ENCODE results near the gene MED29. TPM values are rescaled to one million over a fixed set of nuclear protein-coding genes. Genes with fewer than 3 reads are reported as not detected.
A peak's percentile ranks its signal among the peaks of the same experiment; 100 is the strongest.
"Not testable (repeated sequence)": the region's sequence is repeated elsewhere in the genome, so short reads cannot be mapped to it uniquely, and the experiment has no call there.

The MED29 gene
- total RNA-seq, 1 experiment from 2014 or later, result 64.3 TPM

DNA sequence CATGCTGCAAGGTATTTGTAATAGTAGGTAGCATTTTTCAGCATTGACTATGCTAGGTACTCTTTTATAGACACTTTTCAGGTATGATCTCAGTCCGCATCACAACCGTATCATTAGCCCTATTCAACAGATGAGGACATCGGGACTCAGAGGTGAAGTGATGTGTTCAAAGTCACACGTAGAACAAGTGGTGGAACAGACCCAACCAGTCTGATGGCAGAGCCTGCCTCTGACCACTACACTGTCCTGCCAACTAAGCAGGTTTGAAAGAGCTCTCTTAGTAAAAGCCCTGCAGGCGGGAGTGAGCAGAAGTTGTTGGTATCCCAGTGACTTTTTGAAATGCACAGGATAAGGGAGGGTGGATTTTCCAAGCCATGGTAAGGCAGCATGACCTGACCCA lies 20.4 kb upstream of the MED29 start:
- no peak for DNase-seq (ENCODE audit: low spot score)

DNA sequence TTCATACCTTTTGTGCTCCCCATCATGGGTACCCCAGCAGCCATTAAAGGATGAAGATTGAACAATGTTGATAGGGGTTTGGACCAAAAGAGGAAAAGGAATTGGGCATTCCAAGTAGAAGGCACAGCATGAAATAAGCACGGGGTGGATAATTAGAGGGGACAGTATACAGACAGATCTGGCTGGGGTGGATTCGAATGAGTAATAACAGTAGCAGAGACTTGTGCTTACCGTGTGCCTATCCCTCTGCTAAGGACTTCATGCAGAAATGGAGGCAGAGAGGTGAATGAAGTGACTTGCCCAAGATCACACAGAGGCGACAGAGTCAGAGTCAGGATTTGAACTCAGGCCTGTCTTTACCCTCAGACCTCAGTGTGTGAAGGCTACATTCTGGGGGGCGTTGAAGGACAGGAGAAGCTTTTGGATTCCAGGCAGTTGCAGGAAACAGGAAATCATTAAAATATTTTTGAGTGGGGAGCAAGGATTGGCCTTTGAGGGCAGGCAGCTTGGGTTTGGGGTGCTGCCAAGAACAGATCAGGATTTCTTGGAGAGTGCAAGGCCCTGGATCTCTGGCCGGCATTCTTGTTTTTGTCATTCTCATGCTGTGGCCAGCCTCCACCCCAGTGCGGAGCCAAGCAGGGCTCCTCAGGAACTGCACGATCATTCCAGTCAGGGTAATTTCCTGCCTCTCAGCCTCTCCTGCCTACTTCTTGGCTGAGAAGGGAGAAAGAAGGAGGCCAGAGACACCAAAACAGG lies 19.0 kb upstream of the MED29 start:
- no peak for DNase-seq (ENCODE audit: low spot score)

DNA sequence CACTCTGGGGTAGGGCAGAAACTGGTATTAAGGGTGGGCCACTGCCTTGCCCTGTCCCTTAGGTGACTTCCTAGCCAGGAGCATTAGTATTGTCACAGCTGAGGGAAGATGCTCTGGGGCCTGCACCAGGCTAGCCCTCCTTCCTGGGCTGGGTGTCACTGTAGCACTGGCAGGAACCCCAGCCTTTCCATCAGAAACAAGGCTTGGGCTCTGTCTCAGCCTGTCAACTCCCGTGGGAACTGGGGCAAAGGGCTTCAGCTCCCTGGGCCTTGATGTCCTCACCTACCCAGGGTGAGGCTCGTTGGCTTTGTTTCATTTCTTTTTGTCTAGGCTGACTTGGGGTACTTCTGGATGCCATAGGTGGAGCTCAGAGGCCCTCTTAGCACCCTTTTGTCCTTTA lies 18.2 kb upstream of the MED29 start:
- DNase-seq (ENCODE audit: low spot score), result no peak

DNA sequence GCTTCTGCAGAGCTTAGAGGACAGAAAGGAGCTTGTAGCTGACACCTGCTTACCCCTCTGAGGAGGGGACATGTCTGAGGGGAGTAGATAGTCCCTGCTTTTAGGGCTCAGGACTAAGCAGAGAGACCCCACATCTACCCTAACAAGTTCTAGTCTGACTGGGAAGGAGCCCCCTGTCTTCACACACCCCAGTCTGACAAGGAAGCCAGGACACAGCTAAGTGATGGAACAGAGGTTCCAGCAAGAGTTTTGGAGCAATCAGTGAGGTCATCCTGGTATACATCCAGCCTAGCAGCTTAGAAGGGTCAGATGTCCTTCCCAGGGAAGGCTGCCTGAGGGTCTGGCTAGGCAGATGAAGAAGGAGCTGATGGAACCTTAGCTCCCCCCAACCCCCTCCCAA lies 15.2 kb upstream of the MED29 start:
- DNase-seq (ENCODE audit: low spot score), result no peak

DNA sequence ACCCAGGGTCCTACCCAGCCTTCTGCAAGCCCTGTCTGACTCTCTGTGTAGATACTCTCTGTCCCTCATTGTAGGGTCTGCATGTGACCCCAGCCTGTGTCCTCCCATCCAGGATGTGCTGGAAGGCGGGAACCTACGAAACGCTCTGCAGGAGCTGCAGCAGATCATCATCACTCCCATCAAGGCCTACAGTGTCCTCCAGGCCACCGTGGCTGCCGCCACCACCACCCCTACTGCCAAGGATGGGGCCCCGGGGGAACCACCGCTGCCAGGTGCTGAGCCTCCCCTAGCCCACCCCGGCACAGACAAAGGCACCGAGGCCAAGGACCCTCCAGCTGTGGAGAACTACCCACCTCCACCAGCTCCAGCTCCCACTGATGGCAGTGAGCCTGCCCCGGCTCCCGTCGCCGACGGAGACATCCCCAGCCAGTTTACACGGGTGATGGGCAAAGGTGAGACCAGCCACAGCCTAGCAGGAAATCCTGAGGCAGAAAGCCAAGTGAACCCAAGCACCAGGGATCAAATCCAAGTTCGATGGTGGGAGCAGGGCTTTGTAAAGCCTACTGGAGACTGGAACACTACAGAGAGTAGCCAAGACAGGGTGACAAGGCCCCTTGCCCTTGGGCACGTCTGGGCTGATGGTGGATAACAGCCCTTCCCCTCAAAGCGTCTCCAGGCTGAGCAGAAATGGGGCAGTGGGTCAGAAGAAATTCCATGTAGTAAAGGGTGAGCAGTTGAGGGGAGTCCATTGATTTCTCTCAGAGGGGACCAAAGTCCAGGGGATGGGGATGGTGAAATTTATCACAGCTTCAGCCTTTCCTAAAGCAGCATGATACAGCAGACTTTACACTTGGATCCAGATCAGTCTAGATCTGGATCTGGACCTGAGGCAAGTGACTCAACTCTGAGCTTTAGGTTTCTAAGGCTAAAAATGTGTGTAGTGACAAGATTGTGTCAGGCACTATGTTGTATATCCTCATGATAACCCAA lies 13.5 kb upstream of the MED29 start:
- DNase-seq (ENCODE audit: low spot score), result no peak

DNA sequence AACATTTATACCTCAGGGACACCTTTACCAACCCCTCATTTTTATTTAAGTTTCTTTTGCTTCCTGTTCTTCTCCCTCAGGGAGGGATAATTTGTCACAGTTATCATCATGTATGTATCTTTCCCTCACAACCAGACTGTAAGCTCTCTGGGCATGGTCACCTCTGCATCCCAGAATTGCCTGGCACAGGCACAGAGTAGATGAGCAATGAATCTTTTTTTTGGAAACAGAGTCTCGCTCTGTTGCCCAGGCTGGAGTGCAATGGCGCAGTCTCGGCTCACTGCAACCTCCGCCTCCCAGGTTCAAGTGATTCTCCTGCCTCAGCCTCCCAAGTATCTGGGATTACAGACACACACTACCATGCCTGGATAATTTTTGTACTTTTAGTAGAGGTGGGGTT lies 11.8 kb upstream of the MED29 start:
- not testable (repeated sequence) for DNase-seq (ENCODE audit: low spot score)

DNA sequence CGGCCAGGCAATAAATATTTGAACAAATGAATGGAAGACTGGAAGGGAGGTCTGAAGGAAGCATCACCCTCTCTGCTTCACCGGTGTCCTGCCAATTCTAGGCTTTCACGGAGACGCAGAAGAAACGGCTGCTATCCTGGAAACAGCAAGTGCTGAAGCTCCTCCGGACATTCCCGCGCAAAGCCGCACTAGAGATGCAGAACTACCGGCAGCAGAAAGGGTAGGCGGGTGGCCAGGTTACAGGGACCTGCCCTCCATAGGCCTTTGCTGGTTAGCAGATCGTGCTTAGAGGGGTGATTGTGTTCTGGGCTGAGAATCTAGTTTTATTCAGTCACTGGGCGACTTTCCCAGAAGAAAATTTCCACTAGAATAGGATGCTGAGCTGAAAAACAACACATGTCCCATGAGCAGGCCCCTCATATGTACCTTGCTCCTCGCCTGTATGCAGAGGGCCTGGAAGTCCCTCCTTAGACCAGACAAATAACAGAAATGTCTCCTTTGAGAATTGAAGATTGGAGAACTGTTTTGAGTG lies 11.2 kb upstream of the MED29 start:
- no peak for DNase-seq (ENCODE audit: low spot score)

DNA sequence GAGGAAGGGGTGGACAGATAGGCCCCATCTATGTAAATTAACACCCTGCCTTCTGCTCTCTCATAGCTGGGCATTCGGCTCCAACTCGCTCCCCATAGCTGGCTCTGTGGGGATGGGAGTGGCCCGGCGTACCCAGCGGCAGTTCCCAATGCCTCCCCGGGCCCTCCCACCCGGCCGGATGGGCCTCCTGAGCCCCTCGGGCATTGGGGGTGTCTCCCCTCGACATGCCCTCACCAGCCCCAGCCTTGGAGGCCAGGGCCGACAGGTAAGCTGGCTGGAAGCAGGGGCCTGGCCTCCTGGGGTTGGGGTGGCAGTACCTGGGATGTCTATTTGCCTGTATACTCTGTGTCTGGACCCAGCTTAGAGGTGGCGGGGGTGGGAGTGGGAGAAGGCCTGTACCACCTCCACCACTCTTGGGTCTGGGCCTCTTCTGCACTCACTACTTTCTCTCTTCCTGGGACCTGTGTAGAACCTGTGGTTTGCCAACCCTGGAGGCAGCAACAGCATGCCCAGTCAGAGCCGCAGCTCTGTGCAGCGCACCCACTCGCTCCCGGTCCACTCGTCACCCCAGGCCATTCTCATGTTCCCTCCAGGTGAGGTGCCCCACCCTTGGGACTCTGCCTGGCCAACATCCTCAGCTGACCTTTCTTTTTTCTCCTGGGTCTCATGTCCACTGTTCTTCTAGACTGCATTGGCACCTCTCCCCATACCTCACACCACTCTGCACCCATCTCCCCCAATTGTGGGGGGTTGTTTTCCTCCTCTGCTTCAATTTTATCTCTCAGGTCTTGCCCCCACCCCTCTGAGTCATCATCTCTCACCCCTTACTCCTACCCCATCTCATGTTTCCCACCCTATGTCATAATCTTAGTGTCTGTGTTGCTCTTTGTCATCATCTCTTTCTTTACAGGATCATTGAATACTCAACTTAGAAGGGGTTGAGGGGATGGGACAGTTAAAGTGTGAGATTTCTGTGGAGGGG lies 10.4 kb upstream of the MED29 start:
- DNase-seq (ENCODE audit: low spot score), result no peak

DNA sequence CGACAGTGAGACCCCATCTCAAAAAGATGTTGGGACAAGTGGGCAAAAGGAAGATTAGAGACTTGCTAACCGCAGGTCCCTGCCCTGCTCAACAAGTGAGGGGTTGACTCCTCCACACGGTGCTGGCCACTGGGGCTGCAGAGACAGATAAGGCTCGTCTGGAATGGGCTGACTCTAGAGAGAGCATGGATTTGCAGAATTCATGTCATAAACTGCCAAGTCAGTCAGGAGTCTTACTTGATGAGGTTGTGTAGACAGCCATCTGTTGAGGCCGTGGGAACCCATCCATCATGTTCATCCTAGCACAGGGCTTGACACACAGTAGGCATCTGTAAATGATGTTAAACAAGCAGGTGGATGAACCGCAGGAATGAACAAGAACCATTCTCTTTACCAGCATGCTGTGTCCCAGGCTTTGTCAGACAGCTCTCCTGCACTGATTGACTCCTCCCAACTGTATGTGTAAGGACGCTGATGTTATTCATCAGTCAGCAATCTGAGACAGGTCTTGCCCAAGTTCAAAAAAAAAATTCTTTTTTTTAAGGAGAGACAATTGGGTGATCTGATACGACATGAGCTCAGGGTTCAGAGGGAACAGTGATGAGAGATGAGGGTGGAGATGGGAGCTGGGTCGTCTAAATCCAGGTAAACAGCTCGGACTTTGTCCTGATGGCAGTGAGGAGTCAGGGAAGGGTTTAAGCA lies 9.1 kb upstream of the MED29 start:
- DNase-seq (ENCODE audit: low spot score), result no peak

DNA sequence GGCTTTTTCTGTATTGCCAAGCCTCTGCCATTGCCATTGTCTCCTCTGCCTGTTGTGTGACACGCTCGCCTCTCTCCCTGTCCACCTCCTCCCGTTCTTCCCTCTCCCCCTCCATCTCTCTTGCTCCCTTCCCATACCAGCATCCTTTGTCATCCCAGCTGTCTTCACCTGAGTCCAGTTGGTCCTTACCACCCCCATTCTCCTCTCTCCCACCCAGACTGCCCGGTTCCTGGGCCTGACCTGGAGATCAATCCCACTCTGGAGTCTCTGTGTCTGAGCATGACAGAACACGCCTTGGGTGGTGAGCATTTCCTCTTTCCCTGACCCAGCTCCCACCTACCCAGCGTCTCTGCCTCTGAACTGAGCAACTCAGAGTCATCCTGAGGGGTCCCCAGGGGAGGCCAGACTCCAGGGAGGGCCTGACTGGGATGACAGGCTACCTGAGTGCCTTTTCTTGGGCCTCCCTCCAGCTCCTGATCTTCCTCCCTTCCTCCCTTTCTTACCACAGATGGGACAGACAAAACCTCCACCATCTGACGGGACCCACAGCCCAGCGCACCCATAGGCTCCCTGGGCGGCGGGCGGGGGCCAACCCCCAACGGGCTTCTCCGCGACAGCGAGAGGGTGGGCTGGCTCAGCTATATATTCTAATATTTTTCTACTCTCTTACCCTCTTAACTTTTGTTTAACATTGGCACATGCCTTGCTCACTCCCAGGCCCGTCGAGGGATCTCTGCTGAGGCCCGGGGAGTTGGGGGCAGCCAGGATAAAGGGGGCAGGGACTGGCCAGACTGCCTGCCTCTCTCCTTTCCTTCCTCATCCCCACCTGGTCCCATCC lies 8.0 kb upstream of the MED29 start:
- no peak for DNase-seq (ENCODE audit: low spot score)

DNA sequence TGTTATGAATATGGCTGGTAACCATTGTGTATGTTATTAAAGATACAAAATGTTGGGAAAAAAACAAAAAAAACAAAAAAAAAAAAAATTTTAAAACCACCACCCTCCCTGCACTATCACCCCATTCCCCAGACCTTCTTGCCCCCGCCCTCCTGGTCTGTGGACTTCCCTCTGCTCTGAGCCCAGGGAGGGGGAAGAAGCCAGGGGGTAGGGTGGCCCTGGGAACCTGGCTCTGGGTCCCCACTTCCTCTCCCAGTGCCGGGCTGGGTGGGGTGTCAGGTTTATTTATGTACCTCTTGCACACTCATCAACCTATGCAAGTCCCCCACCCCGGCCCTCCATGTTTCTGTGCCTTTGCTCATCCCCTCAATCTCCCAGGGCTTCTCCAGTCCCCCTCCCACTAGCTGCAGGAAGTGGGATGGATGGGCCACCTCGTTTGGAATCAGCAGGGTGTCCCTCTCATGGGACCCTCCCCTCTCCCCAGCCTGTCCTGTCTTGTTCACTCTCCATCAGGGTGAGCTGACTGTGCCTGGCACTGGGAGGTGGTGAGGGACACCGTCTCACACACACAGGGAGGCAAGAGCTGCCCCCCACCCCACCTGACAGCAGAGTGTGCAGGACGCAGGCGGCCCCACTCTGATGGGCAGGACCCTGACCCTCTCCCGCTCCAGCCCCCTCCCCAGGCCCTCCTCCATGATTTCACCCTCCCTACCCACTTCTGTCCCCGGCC lies 6.2 kb upstream of the MED29 start:
- DNase-seq (ENCODE audit: low spot score), result no peak

DNA sequence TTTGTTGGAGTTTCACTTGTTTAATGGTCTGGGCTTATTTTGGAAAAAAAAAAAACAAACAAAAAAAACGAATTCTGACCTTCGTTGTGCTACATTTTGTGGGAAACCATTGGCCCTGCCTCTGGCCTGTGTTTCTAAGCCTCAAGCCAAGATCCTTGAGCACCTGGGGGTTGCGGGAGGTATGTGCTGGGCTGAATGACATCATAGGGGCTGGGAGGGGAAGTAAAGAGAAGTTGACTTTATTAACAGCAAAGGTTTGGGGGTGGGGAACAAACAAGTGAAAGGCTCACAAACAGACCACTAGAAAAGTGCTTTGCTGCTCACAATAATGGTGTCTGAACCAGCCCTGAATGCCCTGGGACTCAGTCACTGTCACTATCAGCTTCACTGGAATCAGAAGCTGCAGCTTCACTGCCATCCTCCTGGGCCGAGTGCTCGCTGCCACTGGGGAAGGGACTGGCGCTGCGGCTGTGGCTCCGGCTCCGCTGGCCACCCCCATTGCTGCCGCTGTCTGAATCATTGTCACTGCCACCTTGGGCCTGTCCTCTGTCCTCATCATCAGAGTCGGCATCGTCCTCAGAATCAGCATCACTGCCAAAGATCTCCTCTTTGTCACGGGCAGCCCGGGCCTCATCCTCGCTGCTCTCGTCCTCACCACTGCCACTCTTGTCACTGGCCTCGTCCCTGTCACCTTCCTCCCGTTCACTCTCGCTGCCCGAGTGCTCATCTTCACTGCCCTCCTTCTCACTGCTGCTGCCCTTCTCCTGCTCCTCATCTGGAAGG lies 5.4 kb upstream of the MED29 start:
- no peak for DNase-seq (ENCODE audit: low spot score)

DNA sequence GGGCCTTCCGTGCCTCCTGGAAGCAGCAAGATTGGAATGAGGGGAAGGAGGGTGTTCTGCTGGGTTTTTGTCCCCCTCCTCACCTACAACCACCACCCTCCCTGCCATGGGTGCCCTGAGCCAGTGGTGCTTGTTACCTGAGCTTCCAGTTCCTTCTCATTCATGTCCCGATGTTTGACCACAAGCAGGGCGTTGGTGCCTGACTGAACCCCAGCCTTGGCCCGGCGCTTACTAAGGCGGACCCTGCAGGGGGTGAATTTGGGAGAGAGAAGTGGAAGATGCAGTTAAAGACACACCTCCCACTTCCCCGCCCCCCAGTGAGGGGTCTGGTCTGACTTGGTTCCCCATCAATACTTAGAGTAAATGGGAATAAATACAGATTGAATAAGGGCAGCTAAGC lies 4.6 kb upstream of the MED29 start:
- no peak for DNase-seq (ENCODE audit: low spot score)

DNA sequence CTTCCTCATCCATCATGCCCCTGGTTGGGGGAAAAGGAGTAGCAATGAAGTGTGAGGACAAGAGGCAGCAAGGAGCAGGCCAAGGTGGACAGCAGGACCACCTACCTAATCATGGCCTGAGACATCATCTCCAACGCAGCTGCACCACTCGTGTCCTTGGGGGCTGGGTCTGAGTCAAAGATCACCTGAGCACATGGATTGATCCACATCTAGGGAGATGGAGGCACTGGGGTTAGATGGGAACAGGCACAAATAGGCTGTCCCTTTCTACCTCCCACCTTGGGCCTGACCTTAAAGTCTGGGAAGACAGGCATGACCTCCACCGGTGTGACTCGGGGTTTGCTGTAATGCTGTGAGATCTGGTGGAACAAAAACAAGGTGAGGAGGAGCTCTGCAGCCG lies 2.5 kb upstream of the MED29 start:
- no peak for DNase-seq (ENCODE audit: low spot score)

DNA sequence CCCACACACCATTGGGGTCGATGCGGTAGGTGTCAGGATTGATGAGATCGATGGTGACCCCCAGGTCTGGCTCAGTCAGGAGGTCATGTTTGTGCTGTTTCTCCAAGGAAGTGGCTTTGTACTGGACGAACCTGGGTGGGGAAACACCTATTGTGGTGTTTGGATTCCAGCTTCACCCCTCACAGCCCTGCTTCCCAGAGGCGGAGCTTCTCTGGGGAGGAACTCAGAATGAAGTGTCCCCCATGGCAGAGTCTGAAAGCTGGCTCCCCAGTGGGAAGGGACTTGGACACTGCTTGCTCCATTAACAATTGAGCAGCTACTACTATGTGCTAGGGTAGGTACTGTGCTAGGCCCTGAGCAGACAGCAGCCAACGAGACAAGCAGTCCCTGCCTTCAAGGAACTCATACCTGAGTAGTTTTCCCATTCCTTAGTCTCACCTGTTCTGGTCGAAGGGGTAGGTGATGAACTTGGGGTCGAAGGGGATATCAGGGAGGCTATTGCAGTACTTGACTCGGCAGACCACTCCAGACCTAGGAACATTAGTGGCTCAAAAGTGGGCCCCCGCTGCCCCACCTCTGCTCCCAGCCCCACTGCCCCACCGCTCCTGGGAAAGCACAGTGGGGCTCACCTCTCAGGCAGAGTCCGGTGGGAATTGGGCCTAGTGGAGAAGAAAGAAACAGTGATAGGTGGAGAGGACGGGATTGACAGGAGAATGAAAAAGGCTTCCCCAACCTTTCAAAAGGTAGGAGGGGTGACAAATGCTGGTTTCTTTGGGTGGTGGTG lies 1.4 kb upstream of the MED29 start:
- DNase-seq (ENCODE audit: low spot score), result no peak

DNA sequence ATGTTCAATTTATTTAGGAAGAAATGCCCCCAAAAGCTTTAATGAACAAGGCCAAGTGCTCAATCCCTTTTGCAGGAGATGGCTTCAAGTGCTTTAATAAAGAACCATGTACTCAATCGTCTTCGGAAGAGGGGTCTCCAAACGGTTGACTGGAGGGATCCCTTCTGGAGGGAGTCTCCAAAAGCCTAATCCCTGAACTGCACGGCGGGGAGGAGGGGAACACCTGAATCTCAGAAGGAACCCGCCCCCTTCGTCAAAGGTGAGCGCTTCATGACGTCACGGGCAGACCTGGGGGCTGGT lies 777 bp upstream of the MED29 start:
- DNase-seq (ENCODE audit: low spot score), result peak; percentile 90
